NCI-H2029 (cell line): ENCODE data around the gene DOP1A.

ENCODE experiments used
- DNase-seq: peaks from one replicate; lab custom pipeline; 2025; lab: John Stamatoyannopoulos, UW

DOP1A gene

GRCh38 chr6:83071707-83072106, 4.2 kb downstream of the DOP1A start:
- DNase-seq = no peak

- DNase-seq = no peak
Observed at GRCh38 chr6:83072726-83073125, 5.3 kb downstream of the DOP1A start.

- no peak for DNase-seq
Observed at GRCh38 chr6:83073615-83074014, 6.1 kb downstream of the DOP1A start.

- no peak for DNase-seq
Observed at GRCh38 chr6:83083476-83083875, 16.0 kb downstream of the DOP1A start.

- DNase-seq = no peak
Observed at GRCh38 chr6:83086751-83087150, 19.3 kb downstream of the DOP1A start.

- no peak for DNase-seq
Observed at GRCh38 chr6:83092756-83093399, 25.4 kb downstream of the DOP1A start.

- no peak for DNase-seq
Observed at GRCh38 chr6:83096791-83097190, 29.3 kb downstream of the DOP1A start.

GRCh38 chr6:83097204-83097603, 29.7 kb downstream of the DOP1A start:
- no peak for DNase-seq

GRCh38 chr6:83097675-83098074, 30.2 kb downstream of the DOP1A start:
- DNase-seq = no peak

- no peak for DNase-seq
Observed at GRCh38 chr6:83098589-83098988, 31.1 kb downstream of the DOP1A start.

GRCh38 chr6:83108378-83108777, 40.9 kb downstream of the DOP1A start:
- no peak for DNase-seq

- DNase-seq = no peak
Observed at GRCh38 chr6:83113258-83113657, 45.8 kb downstream of the DOP1A start.

GRCh38 chr6:83114164-83114563, 46.7 kb downstream of the DOP1A start:
- no peak for DNase-seq

- no peak for DNase-seq
Observed at GRCh38 chr6:83117802-83118201, 50.3 kb downstream of the DOP1A start.

- DNase-seq = no peak
Observed at GRCh38 chr6:83119742-83120300, 52.4 kb downstream of the DOP1A start.

- no peak for DNase-seq
Observed at GRCh38 chr6:83124553-83124952, 57.1 kb downstream of the DOP1A start.

- no peak for DNase-seq
Observed at GRCh38 chr6:83125425-83125824, 58.0 kb downstream of the DOP1A start.

GRCh38 chr6:83126223-83126622, 58.8 kb downstream of the DOP1A start:
- no peak for DNase-seq

- DNase-seq = no peak
Observed at GRCh38 chr6:83126807-83127206, 59.3 kb downstream of the DOP1A start.

- DNase-seq = no peak
Observed at GRCh38 chr6:83127258-83127657, 59.8 kb downstream of the DOP1A start.

GRCh38 chr6:83127976-83128375, 60.5 kb downstream of the DOP1A start:
- DNase-seq = no peak

- no peak for DNase-seq
Observed at GRCh38 chr6:83132121-83132520, 64.7 kb downstream of the DOP1A start.

GRCh38 chr6:83138118-83138722, 70.7 kb downstream of the DOP1A start:
- no peak for DNase-seq

- DNase-seq = no peak
Observed at GRCh38 chr6:83138758-83139157, 71.3 kb downstream of the DOP1A start.
